ENCODE measurements around the gene MIGA2.

DNA sequence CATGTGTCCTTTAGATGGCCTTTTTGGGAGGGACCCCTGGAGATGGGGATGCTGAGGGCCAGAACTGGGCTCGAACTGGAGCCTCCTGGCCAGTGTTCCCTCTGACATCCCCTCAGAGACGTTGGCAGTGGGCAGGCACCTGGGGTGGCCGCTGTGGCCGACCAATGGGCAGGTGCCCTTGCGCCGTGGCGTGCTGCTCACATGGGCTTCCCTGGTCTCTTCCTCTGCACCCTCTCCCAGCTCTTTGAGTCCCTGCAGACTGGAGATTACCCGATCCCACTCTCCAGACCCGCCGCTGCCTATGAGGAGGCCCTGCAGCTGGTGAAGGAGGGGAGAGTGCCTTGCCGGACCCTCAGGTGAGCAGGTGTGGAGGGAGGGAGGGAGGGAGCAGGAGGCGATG, 24.6 kb downstream of the MIGA2 start:
- TF ChIP-seq EP300 (IDR thresholded peaks at IDR 0.05) (no peak), POLR2A (IDR thresholded peaks at IDR 0.05) (no peak), CTCF (IDR thresholded peaks at IDR 0.05) (no peak)

All from tibial nerve (tissue), 4 donors.